Left ventricle myocardium inferior (tissue), 1 donor: ENCODE measurements around the gene AHSG. TPM values are rescaled to one million over a fixed set of nuclear protein-coding genes. Genes with fewer than 3 reads are reported as not detected.

ENCODE experiments used
- DNase-seq: peaks from one replicate; pipeline ENCODE4 v3.0.0-alpha.2; 2020
- H3K27ac ChIP-seq: fragments of 200-600 bp; replicated peaks from 2 replicates; pipeline ENCODE4 v1.8.0; 2021
- H3K27me3 ChIP-seq: fragments of 200-600 bp; 2 replicates; pipeline ENCODE4 v1.8.0; 2021; ENCODE audit warnings: low read depth
- H3K36me3 ChIP-seq: fragments of 200-600 bp; 2 replicates; pipeline ENCODE4 v1.8.0; 2021
- H3K4me1 ChIP-seq: fragments of 200-600 bp; 2 replicates; pipeline ENCODE4 v1.8.0; 2021
- H3K4me3 ChIP-seq: fragments of 200-600 bp; 2 replicates; pipeline ENCODE4 v1.8.0; 2021; ENCODE audit warnings: mild to moderate bottlenecking, moderate library complexity
- H3K9me3 ChIP-seq: fragments of 200-600 bp; replicated peaks from 2 replicates; pipeline ENCODE4 v1.8.0; 2021
- intact Hi-C: fragments of 100-400 bp; cut with micrococcal nuclease; formaldehyde crosslinking; loops from one replicate; pipeline ENCODE4 v1.11.0; 2022
- total RNA-seq: library from RNA; stranded (reverse); fragmentation: NEBNext Ultra II Directional; extraction: Animal tissue kit (Norgen Biotek cat#: 25700); gene quantifications from one replicate; pipeline ENCODE4 v1.2.1, GENCODE V29; 2021
- TF ChIP-seq, protein P1 (sequence below): fragments of 200-600 bp; IDR thresholded peaks from 2 replicates; pipeline ENCODE4 v1.8.0; 2021; ENCODE audit warnings: antibody characterized with exemption, mild to moderate bottlenecking, borderline replicate concordance
- donor health status: DM: no; HTN: yes; CAD: no; lungs with severe emphysema.

The AHSG gene
- total RNA-seq, 1 donor from 2014 or later: not detected

DNA sequence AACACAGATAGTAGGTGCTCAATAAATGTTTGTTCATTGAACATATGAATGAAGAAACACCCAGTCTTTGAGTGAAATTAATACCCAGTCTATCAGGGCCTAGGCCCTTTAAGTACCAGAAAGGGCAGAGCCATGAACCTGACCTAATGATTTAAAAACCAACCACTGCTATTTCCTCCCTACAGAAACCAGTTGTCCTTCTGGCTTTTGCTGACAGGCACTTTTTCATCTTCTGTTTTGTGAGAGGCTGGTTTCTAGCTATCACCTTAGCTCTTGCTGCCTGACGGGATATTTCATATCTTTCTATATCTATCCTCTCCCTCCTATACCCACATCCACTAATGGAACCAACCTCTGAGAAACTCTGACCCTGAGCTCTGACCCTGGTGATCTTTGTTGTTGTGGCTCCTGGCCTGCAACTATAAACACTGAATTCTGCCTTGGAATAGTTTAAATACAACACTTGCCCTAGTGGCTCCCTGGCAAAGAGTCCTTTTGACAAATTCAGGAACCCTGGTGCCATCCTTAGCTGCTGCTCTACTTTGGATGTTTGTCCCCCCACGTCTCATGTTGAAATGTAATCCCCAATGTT is 4.1 kb upstream of the AHSG start:
- H3K4me1 ChIP-seq: no peaks in the 10 kb centered on the region
- H3K9me3 ChIP-seq: no peaks in the 10 kb centered on the region
- no peak overlapping the region for H3K27ac ChIP-seq
- intact Hi-C loops: no loop called here
- H3K36me3 ChIP-seq: no peaks in the 10 kb centered on the region
- TF ChIP-seq, protein P1, sequence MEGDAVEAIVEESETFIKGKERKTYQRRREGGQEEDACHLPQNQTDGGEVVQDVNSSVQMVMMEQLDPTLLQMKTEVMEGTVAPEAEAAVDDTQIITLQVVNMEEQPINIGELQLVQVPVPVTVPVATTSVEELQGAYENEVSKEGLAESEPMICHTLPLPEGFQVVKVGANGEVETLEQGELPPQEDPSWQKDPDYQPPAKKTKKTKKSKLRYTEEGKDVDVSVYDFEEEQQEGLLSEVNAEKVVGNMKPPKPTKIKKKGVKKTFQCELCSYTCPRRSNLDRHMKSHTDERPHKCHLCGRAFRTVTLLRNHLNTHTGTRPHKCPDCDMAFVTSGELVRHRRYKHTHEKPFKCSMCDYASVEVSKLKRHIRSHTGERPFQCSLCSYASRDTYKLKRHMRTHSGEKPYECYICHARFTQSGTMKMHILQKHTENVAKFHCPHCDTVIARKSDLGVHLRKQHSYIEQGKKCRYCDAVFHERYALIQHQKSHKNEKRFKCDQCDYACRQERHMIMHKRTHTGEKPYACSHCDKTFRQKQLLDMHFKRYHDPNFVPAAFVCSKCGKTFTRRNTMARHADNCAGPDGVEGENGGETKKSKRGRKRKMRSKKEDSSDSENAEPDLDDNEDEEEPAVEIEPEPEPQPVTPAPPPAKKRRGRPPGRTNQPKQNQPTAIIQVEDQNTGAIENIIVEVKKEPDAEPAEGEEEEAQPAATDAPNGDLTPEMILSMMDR: no peak
- no peak for DNase-seq
- no peak overlapping the region for H3K4me3 ChIP-seq
- peaks cover 13% of the 10 kb centered on the region for H3K27me3 ChIP-seq

DNA sequence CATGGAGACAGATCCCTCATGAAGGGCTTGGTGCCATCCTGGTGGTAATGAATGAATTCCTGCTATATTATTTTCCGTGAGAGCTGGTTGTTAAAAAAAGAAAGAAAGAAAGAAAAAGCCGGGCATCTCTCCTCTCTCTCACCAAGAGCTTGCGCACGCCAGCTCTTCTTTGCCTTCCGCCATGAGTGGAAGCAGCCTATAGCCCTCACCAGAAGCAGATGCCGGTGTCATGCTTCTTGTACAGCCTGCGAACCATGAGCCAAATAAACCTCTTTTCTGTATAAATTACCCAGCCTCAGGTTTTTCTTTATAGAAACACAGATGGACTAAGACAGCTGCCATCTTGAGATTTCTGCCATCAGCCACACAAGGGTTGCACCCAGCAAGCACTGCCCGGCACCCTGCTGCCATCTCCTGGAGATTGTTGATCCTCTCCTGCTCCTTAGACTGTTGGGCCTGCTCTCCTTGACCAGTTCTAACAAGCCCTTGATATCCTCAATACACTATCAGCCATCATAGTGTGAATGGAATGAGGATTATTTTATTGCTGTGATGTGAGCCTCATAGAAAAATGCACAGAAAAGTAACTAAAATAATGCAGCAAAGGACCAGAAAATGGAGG is 3.5 kb upstream of the AHSG start:
- peaks cover 19% of the 10 kb centered on the region for H3K27me3 ChIP-seq
- H3K4me1 ChIP-seq: no peaks in the 10 kb centered on the region
- H3K27ac ChIP-seq: no peak overlapping the region
- no peak overlapping the region for H3K4me3 ChIP-seq
- TF ChIP-seq, protein P1: peak; percentile 40
- no peaks in the 10 kb centered on the region for H3K36me3 ChIP-seq
- no peaks in the 10 kb centered on the region for H3K9me3 ChIP-seq
- intact Hi-C loops: no loop called here
- no peak for DNase-seq

DNA sequence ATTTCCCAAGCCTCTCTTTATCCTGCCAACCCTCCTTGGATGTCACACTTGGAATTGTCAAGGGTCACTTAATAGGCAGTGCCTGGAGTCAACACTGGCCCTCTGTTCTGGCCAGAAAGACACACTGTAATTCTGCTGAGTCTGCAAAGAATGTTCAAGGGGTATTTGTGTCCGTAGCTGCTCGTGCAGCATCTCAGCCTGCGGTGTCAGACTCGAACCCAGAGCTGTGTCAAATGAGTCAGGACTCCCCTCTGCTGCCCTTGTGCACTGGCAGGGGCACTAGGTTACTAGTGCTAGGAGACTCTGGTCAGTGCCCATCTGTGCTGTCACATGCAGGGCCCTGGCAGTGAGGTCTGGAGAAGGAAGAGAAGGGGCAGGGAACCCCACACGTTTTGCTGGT is 795 bp upstream of the AHSG start:
- no peak overlapping the region for H3K27ac ChIP-seq
- DNase-seq: no peak
- H3K36me3 ChIP-seq: no peaks in the 10 kb centered on the region
- H3K4me1 ChIP-seq: peaks cover 5% of the 10 kb centered on the region
- H3K9me3 ChIP-seq: no peaks in the 10 kb centered on the region
- H3K27me3 ChIP-seq: peaks cover 33% of the 10 kb centered on the region
- intact Hi-C loops: no loop called here
- TF ChIP-seq, protein P1: no peak
- no peak overlapping the region for H3K4me3 ChIP-seq

DNA sequence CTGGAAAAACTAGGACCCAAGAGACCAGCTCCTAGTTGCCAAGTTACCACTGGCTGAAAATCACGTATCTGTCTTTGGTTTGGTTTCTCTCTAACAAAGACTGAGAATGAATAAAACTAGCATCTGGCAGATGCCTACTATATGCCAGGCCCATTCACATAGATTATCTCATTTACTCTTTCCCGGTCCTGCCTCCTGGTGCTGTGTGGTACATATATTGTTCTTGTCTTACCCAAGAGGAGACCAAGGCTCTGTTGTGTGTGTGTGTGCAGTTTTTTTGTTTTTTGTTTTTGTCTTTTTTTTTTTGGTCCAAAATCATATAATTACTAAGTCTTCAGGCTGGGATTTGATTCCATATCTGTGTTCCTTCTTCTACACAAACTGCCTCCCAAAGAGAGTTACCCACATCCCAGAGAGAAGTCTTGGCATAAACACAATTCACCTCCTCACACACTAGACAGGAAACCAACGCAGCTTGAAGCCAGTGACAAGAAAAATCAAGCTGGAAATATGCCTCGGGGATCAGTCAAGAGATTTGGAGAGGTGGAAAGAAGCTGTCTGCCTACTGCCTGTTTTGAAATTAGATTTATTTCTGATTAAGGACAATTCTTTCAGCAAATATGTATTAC is 891 bp downstream of the AHSG start:
- Histone ChIP-seq H3K9me3 (no peaks in the 10 kb centered on the region), H3K36me3 (no peaks in the 10 kb centered on the region), H3K27ac (no peak overlapping the region), H3K4me1 (peaks cover 10% of the 10 kb centered on the region), H3K27me3 (peaks cover 49% of the 10 kb centered on the region), H3K4me3 (no peak overlapping the region)
- intact Hi-C loops: no loop called here
- no peak for DNase-seq
- TF ChIP-seq, protein P1: no peak

DNA sequence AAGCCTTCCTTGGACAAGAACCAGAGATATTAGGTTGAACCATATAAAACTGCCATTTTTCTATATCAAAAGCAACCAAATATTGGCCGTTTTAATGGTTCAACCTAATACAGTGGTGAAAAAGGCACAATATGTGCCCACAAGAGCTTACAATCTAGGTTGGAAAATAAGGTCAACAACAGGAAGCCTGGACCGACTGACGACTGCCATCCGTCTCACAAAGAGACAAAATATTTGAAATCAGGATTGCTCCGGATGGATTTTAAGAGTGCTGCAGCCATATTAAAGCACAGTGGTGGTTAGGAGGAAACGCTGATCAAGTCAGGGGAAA is 1.4 kb downstream of the AHSG start:
- intact Hi-C loops: no loop called here
- Histone ChIP-seq H3K4me3 (no peak overlapping the region), H3K27ac (no peak overlapping the region), H3K4me1 (peaks cover 10% of the 10 kb centered on the region), H3K27me3 (peaks cover 54% of the 10 kb centered on the region), H3K9me3 (no peaks in the 10 kb centered on the region), H3K36me3 (no peaks in the 10 kb centered on the region)
- DNase-seq: no peak
- TF ChIP-seq, protein P1: no peak
